GM20431 (cell line): ENCODE results near the gene FYB1.

Source experiments
- in situ Hi-C: fragments of 300-500 bp; cut with MseI, MboI; formaldehyde crosslinking; loops from one replicate; pipeline ENCODE4 v1.15.0; 2020; ENCODE audit warnings: low sequenced_read_pairs; ENCODE audit not compliant: unreplicated experiment

The FYB1 gene

GRCh38 chr5:39164529-39165402 lies 54.6 kb downstream of the FYB1 start:
- in situ Hi-C loops: no loop called here

GRCh38 chr5:39164016-39164415 lies 55.3 kb downstream of the FYB1 start:
- in situ Hi-C loops: no loop called here

GRCh38 chr5:39161578-39161977 lies 57.8 kb downstream of the FYB1 start:
- in situ Hi-C loops: no loop called here

GRCh38 chr5:39160576-39161213 lies 58.7 kb downstream of the FYB1 start:
- in situ Hi-C loops: no loop called here

- in situ Hi-C loops: no loop called here
Observed at GRCh38 chr5:39159811-39160490, 59.4 kb downstream of the FYB1 start.

- in situ Hi-C loops: no loop called here
Observed at GRCh38 chr5:39158786-39159185, 60.6 kb downstream of the FYB1 start.

GRCh38 chr5:39158127-39158593 lies 61.2 kb downstream of the FYB1 start:
- in situ Hi-C loops: no loop called here

GRCh38 chr5:39157701-39158100 lies 61.7 kb downstream of the FYB1 start:
- in situ Hi-C loops: no loop called here

- in situ Hi-C loops: no loop called here
Observed at GRCh38 chr5:39156082-39156481, 63.3 kb downstream of the FYB1 start.

- in situ Hi-C loops: no loop called here
Observed at GRCh38 chr5:39151745-39152144, 67.6 kb downstream of the FYB1 start.

GRCh38 chr5:39149966-39150365 lies 69.4 kb downstream of the FYB1 start:
- in situ Hi-C loops: no loop called here

GRCh38 chr5:39148983-39149534 lies 70.3 kb downstream of the FYB1 start:
- in situ Hi-C loops: no loop called here

- in situ Hi-C loops: no loop called here
Observed at GRCh38 chr5:39146831-39147540, 72.4 kb downstream of the FYB1 start.

- in situ Hi-C loops: no loop called here
Observed at GRCh38 chr5:39143151-39143860, 76.1 kb downstream of the FYB1 start.

GRCh38 chr5:39140558-39141168 lies 78.7 kb downstream of the FYB1 start:
- in situ Hi-C loops: no loop called here

- in situ Hi-C loops: no loop called here
Observed at GRCh38 chr5:39138892-39139291, 80.5 kb downstream of the FYB1 start.

- in situ Hi-C loops: no loop called here
Observed at GRCh38 chr5:39137819-39138451, 81.4 kb downstream of the FYB1 start.

GRCh38 chr5:39137391-39137790 lies 82.0 kb downstream of the FYB1 start:
- in situ Hi-C loops: no loop called here

- in situ Hi-C loops: no loop called here
Observed at GRCh38 chr5:39132792-39133191, 86.6 kb downstream of the FYB1 start.
